Inflammatory macrophage (primary cell): ENCODE results near the gene TCN2.
"Not testable (repeated sequence)": the region's sequence is repeated elsewhere in the genome, so short reads cannot be mapped to it uniquely, and the experiment has no call there.

ENCODE experiments used
- DNase-seq, 2 donors: peaks; one replicate each; pipeline ENCODE4 v3.0.0-alpha.2; 2020 to 2022
- total RNA-seq, 18 experiments: gene quantifications; one replicate each; lab custom pipeline; 2026; ENCODE audit warnings: mixed read lengths in 6 of 18, inconsistent platforms in 2 of 18; lab: John Stamatoyannopoulos, UW

TCN2 gene
- total RNA-seq = 14.9 to 54.0 (median 31.9) reads per million in 18 experiments

- peak; percentile 60 to 74 for DNase-seq
Measured at GRCh38 chr22:30606455-30607299, at the start of gene TCN2. TSS of gene TCN2 (plus strand) at chr22:30607174. CDS start at chr22:30607332, 158 bp downstream.

- DNase-seq = no peak
Measured at GRCh38 chr22:30557243-30557642, 49.7 kb upstream of the TCN2 start.

- no peak for DNase-seq
Measured at GRCh38 chr22:30559889-30560288, 47.1 kb upstream of the TCN2 start.

- DNase-seq = not testable (repeated sequence)
Measured at GRCh38 chr22:30560643-30561202, 46.3 kb upstream of the TCN2 start.

GRCh38 chr22:30561402-30562189 is 45.4 kb upstream of the TCN2 start:
- no peak for DNase-seq

- no peak for DNase-seq
Measured at GRCh38 chr22:30562366-30562765, 44.6 kb upstream of the TCN2 start.

GRCh38 chr22:30564045-30564760 is 42.8 kb upstream of the TCN2 start:
- DNase-seq = no peak

DNA sequence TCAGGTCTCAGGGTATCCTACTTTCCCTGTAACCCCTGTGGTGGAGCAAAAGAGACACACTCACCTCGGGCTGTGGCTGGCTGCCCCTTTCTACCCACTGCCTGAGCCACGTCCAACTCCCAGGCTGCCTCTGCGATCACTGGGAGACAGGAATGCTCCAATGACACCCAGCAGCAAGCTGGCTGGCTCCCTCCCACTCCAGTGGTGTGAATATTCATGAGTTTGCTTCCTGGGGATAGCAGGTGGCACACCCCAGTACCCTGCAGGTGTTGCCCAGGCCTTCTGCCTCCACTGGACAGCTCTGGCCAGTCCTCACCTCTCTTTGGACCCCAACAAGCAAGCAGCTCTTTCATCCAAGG is 42.2 kb upstream of the TCN2 start:
- no peak for DNase-seq

DNA sequence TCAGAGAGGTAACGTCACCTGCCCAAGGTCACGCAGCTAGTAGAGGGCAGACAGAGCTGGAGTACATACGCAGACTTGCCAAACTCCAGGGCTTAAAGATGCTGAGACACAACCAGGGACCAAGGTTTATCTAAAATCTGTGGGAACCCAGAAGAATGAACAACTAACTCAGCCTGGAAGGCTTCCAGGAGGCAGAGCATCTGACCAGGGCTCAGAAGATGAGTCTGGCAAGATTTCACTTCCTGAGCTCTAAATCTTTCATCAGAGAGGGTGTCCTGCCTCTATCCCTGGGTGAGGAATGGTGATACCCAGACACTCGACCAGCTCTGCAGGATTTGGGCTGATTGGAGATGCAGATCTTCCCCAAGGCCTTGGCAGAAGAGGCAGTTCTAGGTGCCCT is 41.6 kb upstream of the TCN2 start:
- DNase-seq = no peak

DNA sequence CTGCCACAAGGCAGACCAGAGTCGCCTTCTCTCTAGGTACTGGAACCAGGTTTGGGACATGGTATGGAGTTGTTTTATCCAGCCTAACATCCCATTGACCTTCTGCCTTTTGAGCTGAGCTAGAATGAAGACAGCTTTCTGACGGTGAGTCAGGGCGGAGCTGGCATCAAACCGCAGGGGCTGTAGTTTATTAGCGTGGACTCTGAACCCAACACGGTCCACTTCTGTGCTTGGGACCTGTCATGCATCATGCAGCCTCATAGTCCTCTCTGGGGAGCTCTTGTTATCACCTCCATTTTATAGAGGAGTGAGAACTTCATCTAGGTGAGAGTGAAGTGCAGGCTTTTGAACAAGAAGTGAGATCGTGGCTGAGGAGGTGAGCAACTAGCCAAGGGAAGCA is 40.8 kb upstream of the TCN2 start:
- DNase-seq = no peak

DNA sequence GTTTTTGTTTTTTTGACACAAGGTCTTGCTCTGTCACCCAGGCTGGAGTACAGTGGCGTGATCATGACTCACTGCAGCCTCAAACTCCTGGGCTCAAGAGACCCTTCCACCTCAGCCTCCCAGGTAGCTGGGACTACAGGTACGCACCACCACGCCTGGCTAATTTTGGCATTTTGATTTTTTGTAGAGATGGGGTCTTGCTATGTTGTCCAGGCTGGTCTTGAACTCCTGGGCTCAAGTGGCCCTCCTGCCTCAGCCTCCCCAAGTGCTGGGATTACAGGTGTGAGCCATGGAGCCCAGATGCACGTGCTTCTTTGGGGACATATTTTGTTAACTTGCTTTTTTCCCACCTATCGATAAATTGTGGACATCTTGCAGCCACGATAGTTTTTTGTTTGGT is 39.7 kb upstream of the TCN2 start:
- DNase-seq = not testable (repeated sequence)

DNA sequence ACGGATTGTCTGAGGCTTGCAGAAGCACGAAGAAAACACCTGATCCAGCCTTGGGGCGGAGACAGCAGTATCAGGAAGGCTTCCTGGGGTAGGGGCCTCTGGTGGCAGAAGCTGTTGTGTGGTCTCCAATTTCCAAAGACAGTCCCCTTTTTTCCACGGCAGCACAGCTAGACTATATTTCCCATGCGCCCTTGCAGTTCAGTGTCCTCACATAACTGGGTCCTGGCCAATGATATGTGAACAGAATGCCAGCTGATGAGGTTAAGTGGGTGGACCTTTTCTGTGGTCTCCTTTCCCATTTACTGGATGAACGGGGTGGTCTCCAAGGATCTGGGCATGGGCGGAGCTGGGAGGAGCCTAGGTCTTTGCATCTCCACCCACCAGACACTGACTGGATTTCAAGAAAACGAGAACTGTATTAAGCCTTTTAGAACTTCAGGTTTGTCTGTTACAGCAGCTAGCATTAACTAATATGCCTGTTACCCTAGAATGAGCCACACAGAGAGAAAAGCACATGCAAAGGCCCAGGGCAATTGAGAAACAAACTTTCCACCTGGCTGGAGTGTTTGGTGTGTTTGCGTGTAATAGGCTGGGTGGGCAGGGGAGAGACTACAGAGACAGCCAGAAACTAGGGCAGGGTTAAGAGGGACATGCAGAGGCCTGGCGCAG is 38.7 kb upstream of the TCN2 start:
- no peak for DNase-seq

DNA sequence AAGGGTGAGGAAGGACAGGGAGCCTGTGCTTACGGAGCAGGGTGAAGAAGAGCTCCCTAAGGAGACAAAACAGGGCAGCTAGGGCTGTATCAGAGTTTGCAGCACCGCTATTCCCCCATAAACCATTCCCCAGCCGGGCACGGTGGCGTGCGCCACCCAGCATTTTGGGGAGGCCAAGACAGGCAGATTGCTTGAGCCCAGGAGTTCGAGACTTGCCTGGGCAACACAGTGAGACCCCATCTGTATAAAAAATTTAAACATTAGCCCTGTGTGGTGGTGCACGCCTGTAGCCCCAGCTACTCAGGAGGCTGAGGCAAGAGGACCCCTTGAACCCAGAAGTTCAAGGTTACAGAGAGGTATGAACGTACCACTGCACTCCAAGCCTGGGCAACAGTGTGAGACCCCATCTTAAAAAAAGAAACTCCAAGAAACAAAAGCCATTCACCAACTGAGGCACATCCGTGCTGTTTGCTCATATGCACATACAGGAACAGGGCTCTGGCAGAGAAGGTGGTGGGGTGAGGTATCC is 37.2 kb upstream of the TCN2 start:
- DNase-seq = no peak

DNA sequence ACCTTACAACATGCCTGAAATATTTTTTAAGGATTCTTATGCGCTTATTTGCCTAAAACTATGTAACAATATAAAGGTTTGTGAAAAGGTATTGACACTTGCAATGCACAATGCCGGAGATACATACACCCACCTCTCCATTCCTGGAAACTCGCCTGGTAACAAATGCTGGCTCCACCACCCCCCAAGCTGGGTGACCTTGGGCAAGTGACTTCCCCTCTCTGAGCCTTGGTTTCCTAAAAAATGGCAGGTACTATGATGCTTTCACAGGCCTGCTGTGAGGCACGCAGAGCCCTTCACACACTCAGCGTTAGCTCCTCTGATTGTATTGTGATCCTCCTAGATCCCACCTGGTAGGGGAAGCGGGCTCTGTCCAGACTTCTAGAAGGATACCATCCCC is 34.8 kb upstream of the TCN2 start:
- no peak for DNase-seq

DNA sequence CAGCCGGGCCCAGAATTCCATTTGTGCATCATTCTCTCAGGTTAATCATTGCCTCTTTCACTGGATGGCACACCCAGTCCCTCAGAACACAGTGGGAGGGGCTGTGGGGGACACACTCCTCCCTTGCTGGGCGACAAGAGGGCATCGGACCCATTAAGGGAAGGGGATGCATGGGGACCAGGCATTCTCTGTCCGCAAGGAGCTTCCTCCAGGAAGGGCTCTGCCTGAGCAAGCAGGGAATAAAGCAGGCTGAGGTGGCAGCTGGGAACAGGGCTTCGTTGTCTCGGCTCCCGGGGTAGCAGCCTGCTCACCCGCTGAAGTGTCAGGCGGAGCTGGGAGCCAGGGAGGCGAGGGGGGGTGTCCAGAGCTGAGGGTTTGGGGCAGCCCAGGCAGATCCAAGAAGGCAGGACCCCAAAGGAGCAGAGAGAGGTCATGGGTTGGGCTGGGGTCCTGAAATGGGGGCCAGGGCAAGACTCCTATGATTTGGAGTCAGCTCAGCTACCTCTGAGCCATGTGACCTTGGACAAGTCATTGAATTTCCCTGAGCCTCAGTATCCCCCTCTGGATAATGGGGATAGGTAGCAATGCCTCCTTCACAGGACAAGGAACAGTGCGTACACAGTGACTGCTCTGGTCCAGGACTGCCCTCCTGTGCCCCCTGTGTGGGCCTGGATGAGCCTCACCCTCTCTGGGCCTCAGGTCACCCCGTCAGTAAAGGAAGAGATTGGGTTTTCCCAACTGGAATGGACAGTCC is 34.0 kb upstream of the TCN2 start:
- DNase-seq = no peak

DNA sequence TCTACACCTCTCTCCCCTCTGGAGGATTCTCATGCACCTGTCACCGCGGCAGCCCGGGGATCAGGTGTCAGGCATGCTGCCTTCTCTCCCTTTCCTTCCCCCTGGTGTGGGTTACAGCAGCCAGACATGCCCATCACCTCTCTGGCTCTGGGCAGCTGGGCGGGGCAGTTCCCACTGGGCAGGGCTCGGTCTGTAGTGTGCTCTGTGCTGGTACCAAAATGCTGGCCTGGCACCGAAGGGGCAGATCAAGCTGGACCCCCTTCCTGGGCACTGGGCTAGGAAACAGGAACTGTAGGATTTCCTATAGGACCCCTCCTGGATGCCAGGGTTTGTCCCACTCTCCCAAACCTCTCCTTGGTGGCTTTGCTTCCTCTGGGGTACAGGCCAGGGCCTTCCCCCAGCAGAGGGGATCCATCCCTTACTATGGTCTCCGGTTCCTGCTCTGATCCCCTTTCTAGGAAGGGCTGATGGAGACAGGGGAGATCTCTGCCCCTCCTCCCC is 33.3 kb upstream of the TCN2 start:
- no peak for DNase-seq

- DNase-seq = no peak
Measured at GRCh38 chr22:30574095-30574981, 32.6 kb upstream of the TCN2 start, which contains the start of gene GAL3ST1. TSS of gene GAL3ST1 (minus strand) at chr22:30574665. CDS start at chr22:30557392, 17,273 bp downstream.

GRCh38 chr22:30574997-30575671 is 31.8 kb upstream of the TCN2 start:
- DNase-seq = no peak

DNA sequence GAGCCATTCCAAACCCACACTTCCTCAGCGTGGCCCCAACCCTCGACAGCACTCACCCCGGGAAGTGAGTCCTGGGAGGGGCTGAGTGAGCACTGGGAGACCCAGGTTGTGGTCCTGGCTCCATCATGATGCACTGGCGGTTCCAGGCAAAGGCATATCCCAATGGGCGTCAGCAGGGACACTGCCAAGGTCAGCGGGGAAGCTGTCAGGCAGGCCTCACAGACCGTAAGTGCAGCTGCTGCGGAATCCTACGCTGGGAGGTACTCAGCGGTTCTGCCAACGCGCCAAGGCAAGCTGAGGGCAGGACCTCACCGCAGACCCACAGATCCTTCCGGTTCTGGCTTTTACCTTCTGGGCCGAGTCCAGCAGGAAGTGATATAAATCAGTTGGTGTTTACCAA is 31.1 kb upstream of the TCN2 start:
- DNase-seq = no peak
